GM21529 (cell line): ENCODE data around the gene CORO1C.

Experiments
- ATAC-seq: cut with Tn5 transposase; IDR thresholded peaks from one replicate; pipeline ENCODE4 v1.9.1; 2021; ENCODE audit not compliant: unreplicated experiment

Gene CORO1C

GRCh38 chr12:108727868-108728735, 3.2 kb downstream of the CORO1C start:
- no peak for ATAC-seq

GRCh38 chr12:108727161-108727560, 4.2 kb downstream of the CORO1C start:
- ATAC-seq: no peak

DNA sequence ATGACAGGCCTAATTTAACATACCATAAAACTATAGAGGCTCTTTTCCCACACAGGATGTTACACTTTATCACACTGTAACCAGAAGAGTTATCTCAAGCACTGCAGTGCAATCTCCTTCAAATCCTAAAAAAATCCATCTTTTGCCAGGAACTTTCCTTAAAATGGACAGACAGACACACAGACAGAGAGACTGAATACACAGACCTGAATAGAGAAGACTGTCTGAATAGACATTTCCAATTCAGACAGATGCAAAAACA, 6.5 kb downstream of the CORO1C start:
- ATAC-seq: no peak

DNA sequence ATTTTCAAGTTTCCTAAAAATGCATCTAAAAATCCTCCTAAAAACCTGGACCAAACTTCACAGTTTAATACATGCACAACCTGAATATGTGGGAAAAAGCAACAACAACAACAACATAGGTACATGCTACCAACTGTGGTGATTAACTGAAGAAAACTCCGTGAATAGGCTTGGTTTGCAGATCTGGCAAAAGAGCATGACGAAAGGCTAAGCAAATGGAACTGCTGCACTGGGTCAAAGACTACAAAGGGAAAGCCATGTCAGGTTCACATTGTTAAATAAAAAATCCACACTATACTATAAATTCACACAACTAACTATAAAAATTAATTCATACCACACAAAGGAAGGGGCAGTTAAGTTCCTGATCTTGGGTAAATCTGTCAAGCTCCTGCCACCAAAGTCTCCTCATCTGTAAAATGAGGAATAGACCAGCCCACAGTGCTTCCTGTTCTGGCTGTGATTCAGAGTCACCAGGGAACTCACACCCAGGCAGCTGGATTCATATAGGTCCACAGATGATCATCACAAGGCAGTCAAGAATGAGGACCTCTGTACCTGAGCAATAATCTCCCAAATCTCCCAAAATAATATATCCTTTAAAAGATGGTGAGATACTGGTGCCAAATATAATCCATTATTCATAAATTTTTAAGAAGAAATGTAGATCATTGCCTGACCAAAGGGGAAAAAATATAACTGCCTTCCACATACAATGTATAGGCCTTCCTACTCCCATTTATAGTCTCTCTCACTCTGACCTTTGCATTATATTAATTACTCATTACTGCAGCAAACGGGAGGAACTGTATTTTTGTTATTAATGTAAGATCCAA, 7.0 kb downstream of the CORO1C start:
- no peak for ATAC-seq

DNA sequence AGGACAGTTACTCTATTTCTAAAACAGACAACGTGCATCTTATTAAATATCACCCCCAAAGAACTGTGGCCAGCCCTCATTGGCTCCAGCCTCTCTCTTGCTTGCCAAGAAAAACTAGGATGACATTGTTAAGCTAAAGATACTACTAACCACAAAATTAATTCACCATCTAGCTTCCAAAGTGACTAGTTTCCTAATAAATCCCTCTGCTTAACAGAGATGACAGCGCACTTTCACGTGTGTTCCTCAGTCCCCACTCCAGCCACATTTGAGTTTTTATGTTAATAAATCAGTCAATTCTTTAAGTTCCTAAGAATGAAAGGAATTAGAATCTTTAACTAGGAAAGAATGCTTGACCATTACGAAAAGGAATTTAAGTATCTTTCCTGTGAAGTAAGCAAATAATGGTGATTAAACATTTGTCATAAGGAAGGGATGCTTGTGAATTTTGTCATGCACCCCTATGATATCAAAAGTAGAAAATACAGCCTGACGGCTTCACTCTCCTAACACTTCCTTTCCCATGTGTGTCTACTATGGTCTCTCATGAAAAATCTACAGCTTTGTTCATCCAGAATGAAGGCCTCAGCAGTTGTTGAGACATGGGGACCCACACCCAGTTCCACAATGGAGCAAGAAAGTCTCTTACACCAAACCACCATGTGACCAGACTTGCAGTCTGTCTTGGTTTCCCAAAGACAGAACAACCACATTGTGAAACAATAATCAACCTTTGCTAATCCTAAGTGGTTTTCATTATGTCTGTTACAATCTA, 8.1 kb downstream of the CORO1C start:
- no peak for ATAC-seq

DNA sequence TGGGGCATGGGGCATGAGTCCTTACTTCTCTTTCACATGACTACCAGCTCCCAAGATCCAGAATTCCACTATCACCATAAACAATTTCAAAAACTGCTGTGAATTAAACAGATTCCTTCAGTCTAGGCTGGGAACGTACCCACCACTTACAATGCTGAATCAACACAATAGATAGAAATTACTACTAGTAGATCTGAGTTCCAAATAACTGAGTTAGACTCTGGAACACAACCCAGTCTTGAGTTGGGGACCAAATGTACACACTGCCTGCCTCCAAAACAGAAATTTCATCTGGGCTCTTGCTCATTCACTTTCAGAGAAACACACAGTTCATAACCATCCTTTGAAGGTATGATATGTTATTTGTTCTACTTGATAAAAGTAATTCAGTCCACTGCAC, 8.9 kb downstream of the CORO1C start:
- no peak for ATAC-seq

DNA sequence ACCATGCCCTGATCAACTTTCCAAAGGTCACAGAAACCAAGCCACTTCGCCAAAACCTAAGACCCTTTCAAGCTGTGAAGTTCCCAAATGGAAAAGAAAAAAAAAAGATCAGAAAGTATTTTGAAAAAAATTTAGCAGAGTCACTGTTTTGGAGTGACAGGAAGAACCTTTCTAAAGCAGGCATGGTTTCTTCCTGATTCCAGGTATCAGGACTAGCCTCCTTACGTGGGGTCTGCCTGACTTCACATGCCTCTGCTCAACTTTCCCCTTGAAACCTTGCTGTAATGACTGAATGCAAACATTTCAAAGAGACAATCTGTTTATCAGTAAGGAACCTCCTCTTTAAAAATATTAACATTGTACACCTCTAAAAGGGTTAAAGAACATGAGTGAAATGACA, 9.5 kb downstream of the CORO1C start:
- no peak for ATAC-seq

DNA sequence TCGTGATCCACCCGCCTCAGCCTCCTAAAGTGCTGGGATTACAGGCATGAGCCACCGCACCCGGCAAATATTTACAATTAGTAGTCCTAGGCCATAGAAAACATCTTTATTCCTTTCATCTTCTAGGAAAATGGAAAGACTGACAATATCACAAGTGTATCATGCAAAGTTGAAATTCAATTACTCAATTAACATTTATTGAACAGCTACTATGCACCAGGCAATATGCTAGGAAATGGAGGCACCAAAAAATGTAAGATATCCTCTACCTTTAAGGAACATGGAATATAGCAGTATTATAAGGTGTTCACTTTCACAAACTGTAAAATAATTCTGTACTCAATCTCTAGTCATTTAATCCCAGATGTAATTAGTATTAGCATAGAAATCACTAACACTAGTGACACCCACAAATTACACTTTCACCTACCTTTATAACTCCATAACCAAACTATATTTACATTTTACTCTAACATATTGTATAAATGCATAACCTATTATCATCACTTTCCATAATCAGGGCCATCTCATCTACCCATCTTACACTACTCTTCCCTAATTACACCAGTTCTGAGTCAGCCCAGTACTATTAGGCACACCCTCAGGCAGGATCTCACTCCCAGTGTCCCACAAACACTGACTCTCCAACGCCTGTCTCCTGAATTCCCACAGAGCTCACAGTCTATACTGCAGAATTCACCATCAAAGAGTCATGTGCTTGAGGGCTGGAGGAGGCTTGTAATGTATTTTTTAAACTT, 10.4 kb downstream of the CORO1C start:
- no peak for ATAC-seq

GRCh38 chr12:108717243-108717642, 14.1 kb downstream of the CORO1C start:
- no peak for ATAC-seq

GRCh38 chr12:108714866-108715265, 16.5 kb downstream of the CORO1C start:
- ATAC-seq: no peak

DNA sequence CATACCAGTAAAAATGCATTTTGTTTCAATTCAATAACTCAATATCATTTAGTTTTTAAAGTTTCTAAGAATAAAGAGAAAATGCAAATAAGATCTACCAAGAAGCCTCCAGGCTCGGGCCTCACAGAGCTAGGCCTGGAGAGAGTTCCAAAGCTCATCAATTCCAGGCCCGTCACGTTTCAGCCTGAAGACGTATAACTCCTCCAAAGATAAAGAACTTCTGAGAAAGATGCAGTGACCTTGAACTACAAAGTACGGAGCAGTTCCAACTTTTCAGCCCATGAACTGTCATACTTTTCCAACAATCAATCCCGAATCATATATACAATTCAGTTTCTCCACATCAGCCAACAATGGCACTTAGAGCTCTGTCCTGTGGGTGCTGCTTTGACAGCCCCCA, 17.8 kb downstream of the CORO1C start:
- ATAC-seq: no peak

DNA sequence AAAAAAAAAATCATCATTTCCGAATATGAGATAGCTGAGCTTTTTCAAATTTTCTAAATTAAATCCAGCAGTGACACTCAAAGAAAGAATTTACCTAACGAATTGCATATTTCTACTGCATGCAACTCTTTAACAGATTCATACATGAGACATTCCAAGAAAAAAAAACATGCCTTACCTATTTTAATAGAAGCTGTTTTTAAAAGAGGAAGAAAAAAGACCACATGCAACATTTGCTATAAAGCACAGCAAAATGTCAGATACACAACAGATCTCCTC, 18.5 kb downstream of the CORO1C start:
- no peak for ATAC-seq

DNA sequence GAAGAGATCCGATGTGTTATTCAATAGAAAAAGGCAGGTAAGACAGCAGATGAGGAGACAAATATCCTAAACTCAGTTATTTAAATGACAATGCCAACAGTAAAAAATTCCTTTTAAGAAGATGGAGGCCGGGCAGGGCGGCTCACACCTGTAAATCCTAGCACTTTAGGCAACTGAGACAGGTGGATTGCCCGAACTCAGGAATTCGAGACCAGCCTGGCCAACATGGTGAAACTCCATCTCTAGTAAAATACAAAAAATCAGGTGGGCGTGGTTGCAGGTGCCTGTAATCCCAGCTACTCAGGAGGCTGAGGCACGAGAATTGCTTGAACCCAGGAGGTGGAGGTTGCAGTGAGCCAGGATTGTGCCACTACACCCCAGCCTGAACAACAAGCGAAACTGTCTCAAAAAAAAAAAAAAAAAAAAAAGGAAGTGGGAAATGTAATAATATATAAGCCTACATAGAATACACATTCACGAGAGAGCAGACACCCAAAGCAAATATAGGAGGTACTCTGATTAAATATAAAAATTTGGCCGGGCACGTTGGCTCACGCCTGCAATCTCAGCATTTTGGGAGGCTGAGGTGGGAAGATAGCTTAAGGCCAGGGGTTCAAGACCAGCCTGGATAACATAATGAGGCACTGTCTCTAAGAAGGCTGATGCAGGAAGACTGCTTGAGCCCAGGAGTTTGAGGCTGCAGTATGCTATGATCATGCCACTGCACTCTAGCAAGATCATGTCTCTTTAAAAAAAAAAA, 19.0 kb downstream of the CORO1C start:
- ATAC-seq: no peak

DNA sequence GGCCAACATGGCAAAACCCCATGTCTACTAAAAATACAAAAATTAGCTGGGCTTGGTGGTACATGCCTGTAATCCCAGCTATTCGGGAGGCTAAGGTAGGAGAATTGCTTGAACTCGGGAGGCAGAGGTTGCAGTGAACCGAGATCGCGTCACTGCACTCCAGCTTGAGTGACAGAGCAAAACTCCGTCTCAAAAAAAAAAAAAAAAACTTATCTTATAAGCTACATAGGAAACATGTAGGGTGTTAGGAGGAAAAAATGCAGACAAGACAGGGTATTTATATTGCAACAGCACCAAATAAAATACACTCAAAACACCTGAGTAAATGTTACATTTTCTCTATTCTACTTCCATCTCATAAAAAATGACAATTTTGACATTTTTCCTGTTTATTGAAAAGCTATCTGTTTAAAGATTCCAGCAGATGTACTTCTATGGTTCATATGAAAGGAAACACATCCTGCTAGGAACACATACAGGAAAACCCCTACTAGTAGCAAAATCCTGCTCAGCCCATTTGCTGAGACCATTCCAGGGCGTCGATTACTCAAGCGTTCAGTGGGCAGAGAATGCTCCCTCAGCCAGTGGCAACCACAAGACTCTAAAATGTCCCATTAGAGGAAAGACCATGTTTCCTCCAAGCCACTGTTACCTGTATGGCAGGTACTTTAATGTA, 19.7 kb downstream of the CORO1C start:
- ATAC-seq: no peak

DNA sequence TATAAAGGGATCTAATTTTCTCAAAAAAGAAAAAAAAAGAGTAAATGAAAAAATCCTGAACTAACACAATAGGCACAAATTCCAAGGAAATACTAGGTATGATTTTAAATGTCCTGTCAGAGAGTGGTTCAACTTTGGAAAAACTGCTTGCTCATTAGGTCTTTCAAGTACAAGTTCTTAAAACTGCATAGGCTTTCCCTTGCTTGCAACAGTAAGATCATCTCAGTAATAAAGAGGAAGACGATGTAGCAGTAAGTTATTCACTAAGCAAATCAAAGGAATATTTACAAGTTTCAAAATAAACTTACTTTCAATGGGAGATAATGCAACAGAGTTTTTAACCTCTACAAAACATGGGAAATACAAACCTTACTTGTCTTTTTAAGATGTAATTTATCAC, 21.6 kb downstream of the CORO1C start:
- ATAC-seq: no peak

DNA sequence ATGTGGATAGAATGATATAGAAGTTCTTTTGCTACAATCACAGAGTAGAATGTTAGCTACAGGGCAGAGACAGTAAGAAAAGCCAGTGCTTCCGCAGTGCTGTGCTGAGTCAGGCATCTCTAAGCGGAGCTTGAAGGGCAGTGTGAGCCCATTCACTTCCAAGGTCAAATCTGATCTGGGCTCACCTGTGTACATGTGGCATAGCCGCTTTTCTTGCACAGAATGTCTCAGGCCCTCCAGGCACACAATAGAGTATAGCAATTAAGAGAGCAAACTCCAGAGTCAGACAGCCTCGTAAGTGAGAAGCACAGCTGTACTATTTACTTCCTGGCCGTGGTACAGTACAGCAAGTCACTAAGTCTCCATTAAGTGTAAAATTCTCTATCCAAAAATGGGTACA, 26.8 kb downstream of the CORO1C start:
- ATAC-seq: no peak

GRCh38 chr12:108702595-108703320, 28.6 kb downstream of the CORO1C start:
- no peak for ATAC-seq

DNA sequence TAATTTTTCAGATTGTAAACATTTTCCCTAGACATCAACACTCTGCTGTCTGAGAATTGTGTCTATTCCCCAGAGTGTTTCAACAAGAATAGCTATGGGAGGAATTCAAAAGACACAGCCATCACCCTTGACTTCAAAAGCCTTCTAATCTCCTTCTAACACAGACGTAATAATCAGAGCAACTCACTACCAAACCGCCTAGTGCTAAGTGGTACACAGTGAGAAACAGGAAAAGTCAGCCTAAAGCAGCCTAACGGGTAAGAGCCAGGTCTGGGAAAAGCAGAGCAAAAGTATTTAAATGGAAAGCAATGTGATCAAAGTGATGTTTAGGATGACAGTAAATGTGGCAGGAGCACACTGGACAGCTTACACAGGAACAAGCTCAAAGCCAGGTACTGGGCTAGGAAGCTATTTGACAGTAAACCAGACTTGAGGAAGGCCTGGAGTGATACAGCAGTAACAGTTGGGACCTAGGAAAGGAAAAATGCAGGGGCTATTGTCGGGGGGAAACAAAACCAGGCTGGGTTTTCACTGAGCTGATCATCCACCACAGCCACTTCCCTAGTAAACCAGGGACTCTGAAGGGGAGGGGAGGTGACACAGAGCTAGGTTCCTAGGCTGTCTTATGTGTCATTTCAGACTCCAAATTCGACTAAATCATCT, 29.4 kb downstream of the CORO1C start:
- ATAC-seq: no peak
